ENCODE data around the gene HEPN1. TPM values are rescaled to one million over a fixed set of nuclear protein-coding genes. Genes with fewer than 3 reads are reported as not detected.
A peak's percentile ranks its signal among the peaks of the same experiment; 100 is the strongest.

Gene HEPN1
- total and polyA plus RNA-seq, 2 of the 8 experiments (the other 6 are each of a cell fraction or from before 2014, with no cell fraction given), result not detected

DNA sequence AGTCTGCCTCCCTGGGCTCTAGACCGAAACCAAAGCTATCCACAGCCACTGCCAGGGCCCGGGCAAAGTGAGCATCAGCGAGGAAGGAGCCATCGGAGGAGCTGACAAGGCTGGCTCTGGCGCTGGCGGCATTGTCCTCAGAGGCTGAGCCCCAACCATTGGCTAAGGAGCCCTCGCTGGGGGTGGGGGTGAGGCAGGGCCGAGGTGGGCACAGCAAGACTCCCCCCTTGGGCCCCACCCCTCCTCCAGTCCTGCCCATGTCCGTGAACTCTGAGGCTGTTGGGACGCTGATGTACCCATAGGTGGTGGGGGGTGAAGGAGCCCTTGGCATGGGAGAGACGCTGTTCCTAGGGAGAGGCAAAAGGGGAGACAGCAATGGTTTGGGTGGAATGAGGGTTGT is 32.6 kb upstream of the HEPN1 start:
- peak in 1 of 2 experiments; percentile 41 for DNase-seq (ENCODE audit: low read depth in 1 of 2, low spot score in 2 of 2)
- no peak overlapping the region for H3K4me2 ChIP-seq (ENCODE audit: insufficient read depth in 1 of 2, low read depth in 2 of 2, low read length in 2 of 2)
- POLR2A ChIA-PET (ENCODE audit: partially characterized antibody), result interaction anchor here (0.9 to 2.0 kb wide), 4 partner anchors 9 to 14 kb away, joined by 3 to 7 read pairs (median 3); no protein-coding TSS in a partner anchor
- TF ChIP-seq RNF2 (IDR thresholded peaks at IDR 0.05; ENCODE audit: borderline replicate concordance, low read depth, low read length, missing control alignments, poor library complexity, severe bottlenecking), result no peak
- TF ChIP-seq BACH1 (IDR thresholded peaks at IDR 0.05; ENCODE audit: low read length), result no peak
- no peak for TF ChIP-seq NRF1 (IDR thresholded peaks at IDR 0.05; ENCODE audit: low read depth, low read length)
- TF ChIP-seq CTBP2 (IDR thresholded peaks at IDR 0.05; ENCODE audit: borderline replicate concordance, insufficient read depth, insufficient read length, low read length), result no peak
- TF ChIP-seq EZH2 (IDR thresholded peaks at IDR 0.05; ENCODE audit: low read depth, low read length, severe bottlenecking), result no peak
- no peak for TF ChIP-seq MAFK (IDR thresholded peaks at IDR 0.05; ENCODE audit: low read depth, low read length)
- no peak for TF ChIP-seq POLR2A (IDR thresholded peaks at IDR 0.05; ENCODE audit: control extremely low read depth in 1 of 2, low read depth in 2 of 2, low read length in 2 of 2)
- no peak for TF ChIP-seq SAP30 (IDR thresholded peaks at IDR 0.05; ENCODE audit: insufficient read depth, insufficient replicate concordance, low read length)
- TF ChIP-seq JUN (IDR thresholded peaks at IDR 0.05; ENCODE audit: low read depth, low read length), result no peak
- TF ChIP-seq RXRA (IDR thresholded peaks at IDR 0.05; ENCODE audit: insufficient read depth, low read depth, low read length), result no peak
- no peak for TF ChIP-seq EGR1 (IDR thresholded peaks at IDR 0.05; ENCODE audit: borderline replicate concordance, low read depth, low read length)
- TF ChIP-seq ASH2L (IDR thresholded peaks at IDR 0.05; ENCODE audit: low read length), result no peak
- TF ChIP-seq SRF (IDR thresholded peaks at IDR 0.05; ENCODE audit: low read depth, low read length), result no peak
- TF ChIP-seq TAF1 (IDR thresholded peaks at IDR 0.05; ENCODE audit: low read depth, low read length), result no peak

More for the DNA sequence above, 32.6 kb upstream of the HEPN1 start:
- Histone ChIP-seq H2BK12ac (ENCODE audit: low read depth, low read length) (no peak overlapping the region), H3K18ac (ENCODE audit: extremely low read depth, low read length) (no peak overlapping the region), H3K23ac (ENCODE audit: insufficient read length) (no peak overlapping the region), H4K8ac (ENCODE audit: extremely low read depth, insufficient read depth, low read length) (peak overlapping the region; percentile 35; the same call in 1 of the 2 replicates), H2AK5ac (ENCODE audit: low read depth, low read length) (no peak overlapping the region), H3K79me1 (ENCODE audit: low read depth, low read length) (no peaks in the 10 kb centered on the region), H2BK15ac (ENCODE audit: low read length) (no peak overlapping the region), H3K27me3 (replicated peaks in 1 of 4; ENCODE audit: control insufficient read depth in 3 of 4, extremely low read depth in 1 of 4, insufficient read depth in 3 of 4, low read length in 3 of 4) (peaks cover 0 to 3% (median under 1%) of the 10 kb centered on the region in 4 experiments; a peak in 2 of 7 replicates), H3K9ac (replicated peaks in 1 of 4; ENCODE audit: extremely low read depth in 1 of 4, low read depth in 3 of 4, low read length in 3 of 4) (no peak overlapping the region), H3K79me2 (ENCODE audit: control insufficient read depth in 1 of 2, insufficient read depth in 2 of 2, low read length in 2 of 2) (no peaks in the 10 kb centered on the region), H4K5ac (ENCODE audit: insufficient read length, low read depth, low read length) (no peak overlapping the region), H4K91ac (replicated peaks; ENCODE audit: insufficient read length, low read length) (no peak overlapping the region), H3K27ac (ENCODE audit: low read depth, low read length) (no peak overlapping the region), H3K4me1 (replicated peaks in 1 of 4; ENCODE audit: control insufficient read depth in 3 of 4, insufficient read depth in 4 of 4, low read length in 3 of 4) (peaks cover 0 to 2% (median 0%) of the 10 kb centered on the region in 4 experiments; a peak in 2 of 7 replicates), H3K36me3 (ENCODE audit: control insufficient read depth in 2 of 4, insufficient read depth in 4 of 4, low read length in 3 of 4) (no peaks in the 10 kb centered on the region), H3K4me3 (ENCODE audit: extremely low read depth in 1 of 4, insufficient read depth in 2 of 4, low read depth in 3 of 4, low read length in 4 of 4) (no peak overlapping the region), H3K4ac (replicated peaks; ENCODE audit: insufficient read length, low read depth, low read length) (no peak overlapping the region), H3K23me2 (ENCODE audit: low read depth, low read length) (no peaks in the 10 kb centered on the region), H2BK5ac (ENCODE audit: low read depth, low read length) (no peak overlapping the region), H4K20me1 (replicated peaks in 1 of 2; ENCODE audit: control insufficient read depth in 1 of 2, insufficient read depth in 2 of 2, low read length in 2 of 2) (no peaks in the 10 kb centered on the region), H3K56ac (replicated peaks; ENCODE audit: insufficient read length, low read depth, low read length) (no peak overlapping the region), H2BK120ac (replicated peaks; ENCODE audit: low read depth, low read length) (no peak overlapping the region), H3K9me3 (ENCODE audit: insufficient read depth in 2 of 2, low read depth in 1 of 2, low read length in 1 of 2) (no peaks in the 10 kb centered on the region), H2BK20ac (ENCODE audit: low read length) (no peak overlapping the region), H3K14ac (ENCODE audit: insufficient read length) (no peak overlapping the region), H2AFZ (ENCODE audit: low read length) (no peak overlapping the region)
- no peak for FAIRE-seq
- CTCF ChIA-PET (ENCODE audit: partially characterized antibody), result interaction anchor here (0.8 to 3.5 kb wide), 9 partner anchors 9 to 201 kb away, joined by 3 to 13 read pairs (median 5); partner anchors contain the start of gene ROBO4
- 87% methylated on average over 11 of the region's 11 CpGs; no CpG with 5 or more reads in 1 of the 2 experiments for WGBS, 2 experiments (ENCODE audit: extremely low coverage in 1 of 2, insufficient coverage in 1 of 2, insufficient read length in 1 of 2, insufficient replicate concordance in 2 of 2, low coverage in 1 of 2, low lambda C conversion rate in 2 of 2, missing lambda C conversion rate in 1 of 2)
